ENCODE results near the gene PARD3.

PARD3 gene

GRCh38 chr10:34728361-34728760 is 86.7 kb downstream of the PARD3 start:
- no peak for TF ChIP-seq CTCF (IDR thresholded peaks at IDR 0.05; ENCODE audit: control extremely low read depth, extremely low read depth, low read depth, missing control alignments)
- no peak for DNase-seq (ENCODE audit: extremely low spot score)
- ChIA-PET CTCF (no interaction called here), POLR2A (no interaction called here)

GRCh38 chr10:34727595-34728033 is 87.5 kb downstream of the PARD3 start:
- CTCF ChIA-PET: no interaction called here
- POLR2A ChIA-PET: no interaction called here
- TF ChIP-seq CTCF (IDR thresholded peaks at IDR 0.05; ENCODE audit: control extremely low read depth, extremely low read depth, low read depth, missing control alignments): no peak
- DNase-seq (ENCODE audit: extremely low spot score): no peak

GRCh38 chr10:34726862-34727261 is 88.2 kb downstream of the PARD3 start:
- TF ChIP-seq CTCF (IDR thresholded peaks at IDR 0.05; ENCODE audit: control extremely low read depth, extremely low read depth, low read depth, missing control alignments): no peak
- DNase-seq (ENCODE audit: extremely low spot score): no peak
- ChIA-PET CTCF (no interaction called here), POLR2A (no interaction called here)

- POLR2A ChIA-PET: no interaction called here
- TF ChIP-seq CTCF (IDR thresholded peaks at IDR 0.05; ENCODE audit: control extremely low read depth, extremely low read depth, low read depth, missing control alignments): peak; percentile 26
- CTCF ChIA-PET: interaction anchor here (1.0 to 2.8 kb wide), 10 partner anchors 8 to 235 kb away, joined by 3 to 16 read pairs (median 4); no protein-coding TSS in a partner anchor
- DNase-seq (ENCODE audit: extremely low spot score): peak; percentile 43
Measured at GRCh38 chr10:34723750-34724149, 91.3 kb downstream of the PARD3 start.

- POLR2A ChIA-PET: no interaction called here
- TF ChIP-seq CTCF (IDR thresholded peaks at IDR 0.05; ENCODE audit: control extremely low read depth, extremely low read depth, low read depth, missing control alignments): no peak
- CTCF ChIA-PET: interaction anchor here (1.0 kb wide), 1 partner anchor 95 kb away, joined by 3 read pairs; no protein-coding TSS in a partner anchor
- DNase-seq (ENCODE audit: extremely low spot score): no peak
Measured at GRCh38 chr10:34722404-34722803, 92.7 kb downstream of the PARD3 start.

- POLR2A ChIA-PET: no interaction called here
- DNase-seq (ENCODE audit: extremely low spot score): no peak
- TF ChIP-seq CTCF (IDR thresholded peaks at IDR 0.05; ENCODE audit: control extremely low read depth, extremely low read depth, low read depth, missing control alignments): no peak
- CTCF ChIA-PET: interaction anchor here (0.7 to 1.6 kb wide), 2 partner anchors 9 to 83 kb away, joined by 3 to 7 read pairs; no protein-coding TSS in a partner anchor
Measured at GRCh38 chr10:34721208-34721840, 93.8 kb downstream of the PARD3 start.

All from GM10248 (cell line).